HG02840 (cell line): ENCODE data around the gene RAP1GAP.
"Not testable (repeated sequence)": the region's sequence is repeated elsewhere in the genome, so short reads cannot be mapped to it uniquely, and the experiment has no call there.

Experiments
- ATAC-seq: cut with Tn5 transposase; IDR thresholded peaks from one replicate; pipeline ENCODE4 v1.9.1; 2021; ENCODE audit warnings: mild to moderate bottlenecking, moderate library complexity, moderate number of reproducible peaks; ENCODE audit not compliant: unreplicated experiment, low FRiP score

The RAP1GAP gene

GRCh38 chr1:21575351-21575942, 93.7 kb downstream of the RAP1GAP start:
- ATAC-seq, result no peak

GRCh38 chr1:21574466-21575151, 94.5 kb downstream of the RAP1GAP start:
- ATAC-seq, result no peak

- ATAC-seq, result no peak
These were observed 95.1 kb downstream of the RAP1GAP start for GRCh38 chr1:21573971-21574465.

GRCh38 chr1:21573475-21573874, 95.7 kb downstream of the RAP1GAP start:
- ATAC-seq, result no peak

- no peak for ATAC-seq
These were observed 96.4 kb downstream of the RAP1GAP start for GRCh38 chr1:21572735-21573277.

GRCh38 chr1:21572221-21572620, 96.9 kb downstream of the RAP1GAP start:
- no peak for ATAC-seq

GRCh38 chr1:21570885-21571284, 98.3 kb downstream of the RAP1GAP start:
- ATAC-seq, result no peak

GRCh38 chr1:21570528-21570875, 98.7 kb downstream of the RAP1GAP start:
- no peak for ATAC-seq

GRCh38 chr1:21569820-21570527, 99.2 kb downstream of the RAP1GAP start:
- no peak for ATAC-seq

- no peak for ATAC-seq
These were observed 100.3 kb downstream of the RAP1GAP start for GRCh38 chr1:21568809-21569385.

- ATAC-seq, result no peak
These were observed 101.0 kb downstream of the RAP1GAP start for GRCh38 chr1:21568006-21568746.

GRCh38 chr1:21567241-21568005, 101.7 kb downstream of the RAP1GAP start:
- ATAC-seq, result no peak

GRCh38 chr1:21566361-21566760, 102.8 kb downstream of the RAP1GAP start:
- not testable (repeated sequence) for ATAC-seq

GRCh38 chr1:21565285-21565684, 103.9 kb downstream of the RAP1GAP start:
- no peak for ATAC-seq

GRCh38 chr1:21564521-21565095, 104.5 kb downstream of the RAP1GAP start:
- ATAC-seq, result no peak

- ATAC-seq, result no peak
These were observed 105.2 kb downstream of the RAP1GAP start for GRCh38 chr1:21563971-21564370.

- no peak for ATAC-seq
These were observed 106.3 kb downstream of the RAP1GAP start for GRCh38 chr1:21562896-21563295.

GRCh38 chr1:21560916-21561638, 108.1 kb downstream of the RAP1GAP start:
- no peak for ATAC-seq
